Transverse colon (tissue), 1 donor: Measurements from ENCODE around the gene PPP2R3C.

Experiments
- EP300 ChIP-seq: sonication (generic); formaldehyde crosslinking; IDR thresholded peaks from one replicate; pipeline ENCODE4 v1.6.1; 2017; ENCODE audit warnings: antibody characterized with exemption, low read depth
- POLR2A ChIP-seq: fragments of 450-650 bp; IDR thresholded peaks from one replicate; pipeline ENCODE4 v1.6.1; 2016; ENCODE audit warnings: antibody characterized with exemption, mild to moderate bottlenecking, moderate library complexity

DNA sequence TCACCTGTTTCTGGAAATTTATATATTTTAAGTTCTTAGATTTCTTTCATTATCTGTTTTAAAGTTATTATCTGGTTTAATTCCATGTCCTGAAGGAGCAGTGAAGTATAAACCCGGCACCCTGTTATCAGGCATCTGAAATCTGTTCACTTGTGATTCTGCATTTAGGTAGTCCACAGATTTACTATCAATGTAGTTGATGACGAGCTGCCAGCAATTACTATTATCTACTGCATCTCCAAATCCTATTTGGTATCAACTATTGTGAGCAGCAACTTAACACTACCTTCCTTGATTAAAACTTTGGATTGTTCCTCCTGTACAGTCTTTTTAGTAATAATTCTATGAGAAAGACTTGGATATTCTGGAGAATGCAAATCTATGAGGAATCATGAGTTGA, 36.7 kb upstream of the PPP2R3C start:
- TF ChIP-seq POLR2A (no peak), EP300 (no peak)
